NCI-H226 (cell line): ENCODE measurements around the gene ILK.

ENCODE experiments used
- DNase-seq: peaks from one replicate; pipeline ENCODE4 v3.0.0-alpha.2; 2015

Gene ILK

GRCh38 chr11:6603287-6604080, at the start of gene ILK, which contains the start of gene RRP8:
TSS of gene ILK (plus strand) at chr11:6603774. CDS start at chr11:6604272, 498 bp downstream.
TSS of gene RRP8 (minus strand) at chr11:6603616. CDS start at chr11:6603502, 114 bp downstream.
- DNase-seq = peak; percentile 84

GRCh38 chr11:6554828-6555706, 48.5 kb upstream of the ILK start:
- DNase-seq = no peak

- no peak for DNase-seq
Measured at GRCh38 chr11:6556139-6556949, 47.2 kb upstream of the ILK start.

DNA sequence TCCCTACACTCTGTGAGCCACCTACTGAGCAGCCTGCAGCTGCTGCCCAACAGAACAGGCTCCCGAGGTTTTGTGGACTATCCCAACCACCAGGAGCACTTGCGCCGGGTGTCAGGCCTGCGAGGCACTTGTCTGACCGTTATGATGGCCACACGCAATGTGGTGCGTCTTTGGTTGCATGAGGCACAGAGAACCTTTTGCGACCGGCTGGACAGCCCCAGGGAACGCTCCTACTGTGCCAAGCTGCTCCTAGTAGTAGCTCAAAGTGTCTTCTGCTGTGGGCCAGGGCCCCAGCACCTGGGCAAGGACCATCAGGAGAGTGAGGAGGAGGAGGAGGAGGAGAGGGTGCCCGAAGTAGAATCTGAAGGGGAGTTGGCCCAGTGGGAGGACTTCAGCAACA, 46.5 kb upstream of the ILK start:
- DNase-seq = no peak

- no peak for DNase-seq
Measured at GRCh38 chr11:6557761-6558674, 45.6 kb upstream of the ILK start.

- no peak for DNase-seq
Measured at GRCh38 chr11:6559369-6559768, 44.2 kb upstream of the ILK start.

- DNase-seq = no peak
Measured at GRCh38 chr11:6561288-6561687, 42.3 kb upstream of the ILK start.

DNA sequence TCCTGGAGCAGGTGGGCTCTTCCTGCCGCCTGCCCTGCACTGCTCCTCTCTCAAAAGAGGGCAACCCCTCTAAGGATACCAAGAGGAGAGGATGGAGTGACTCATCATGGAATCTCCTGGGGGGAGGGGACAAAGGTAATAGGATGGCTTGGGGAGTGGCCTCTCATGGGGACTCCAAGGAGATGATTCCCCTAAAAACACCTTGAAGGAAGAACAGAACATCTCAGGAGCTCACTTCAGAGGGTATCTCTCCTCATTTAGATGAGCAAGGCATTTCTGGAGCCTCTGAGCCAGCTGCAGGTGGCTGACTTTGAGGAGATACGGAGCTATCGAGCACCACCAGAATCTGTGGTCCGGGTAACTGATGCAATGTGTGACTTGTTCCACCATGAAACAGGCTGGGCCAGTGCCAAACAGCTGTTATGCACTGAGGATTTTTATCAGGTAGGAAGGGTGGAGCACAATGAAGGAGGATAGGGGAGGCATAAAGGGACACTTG, 40.4 kb upstream of the ILK start:
- no peak for DNase-seq

DNA sequence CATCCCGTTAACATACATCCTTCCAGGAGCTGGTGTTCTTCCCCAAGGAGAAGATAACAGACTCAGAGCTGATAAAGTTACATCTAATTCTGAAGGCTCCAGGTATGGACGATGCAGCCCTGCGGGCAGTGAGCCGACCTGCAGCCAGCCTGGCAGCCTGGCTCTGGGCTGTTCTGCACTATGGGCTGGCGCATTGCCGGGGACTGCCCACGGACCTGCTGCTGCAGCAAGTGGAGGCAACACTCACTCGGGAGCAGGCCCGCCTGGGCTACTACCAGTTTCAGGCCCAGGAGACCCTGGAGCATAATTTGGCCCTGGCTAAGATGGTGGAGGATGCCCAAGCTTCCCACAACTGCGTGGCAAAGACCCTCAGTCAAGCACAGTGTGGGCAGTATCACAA, 39.9 kb upstream of the ILK start:
- no peak for DNase-seq

GRCh38 chr11:6565325-6565724, 38.2 kb upstream of the ILK start:
- DNase-seq = no peak

GRCh38 chr11:6565988-6566703, 37.4 kb upstream of the ILK start:
- DNase-seq = no peak

DNA sequence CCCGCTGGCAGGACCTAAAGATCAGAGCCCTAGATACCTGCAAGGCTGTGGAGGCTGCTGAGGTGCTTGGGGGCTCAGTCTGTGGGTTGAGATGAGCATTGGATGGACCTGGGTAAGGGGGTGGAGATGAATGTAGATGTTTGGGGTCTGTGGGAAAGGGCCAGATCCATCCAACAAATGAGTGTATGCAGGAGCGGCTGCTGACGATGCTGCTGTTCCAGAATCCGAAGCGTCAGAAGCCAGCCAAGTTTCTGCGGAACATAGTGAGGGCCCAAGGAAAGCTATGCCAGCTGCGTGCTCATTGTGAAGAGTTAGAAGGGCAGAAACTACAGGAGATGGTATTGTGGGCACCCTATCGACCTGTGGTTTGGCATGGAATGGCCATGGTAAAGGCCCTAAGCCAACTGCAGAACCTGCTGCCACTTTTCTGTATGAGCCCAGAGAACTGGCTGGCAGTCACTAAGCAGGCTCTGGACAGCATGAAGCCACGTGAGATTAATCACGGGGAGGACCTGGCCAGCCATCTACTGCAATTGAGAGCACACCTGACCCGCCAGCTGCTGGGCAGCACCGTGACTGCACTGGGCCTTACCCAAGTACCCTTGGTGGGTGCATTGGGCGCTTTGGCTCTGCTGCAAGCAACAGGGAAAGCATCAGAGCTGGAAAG, 36.7 kb upstream of the ILK start:
- no peak for DNase-seq

- no peak for DNase-seq
Measured at GRCh38 chr11:6567371-6567745, 36.2 kb upstream of the ILK start.

DNA sequence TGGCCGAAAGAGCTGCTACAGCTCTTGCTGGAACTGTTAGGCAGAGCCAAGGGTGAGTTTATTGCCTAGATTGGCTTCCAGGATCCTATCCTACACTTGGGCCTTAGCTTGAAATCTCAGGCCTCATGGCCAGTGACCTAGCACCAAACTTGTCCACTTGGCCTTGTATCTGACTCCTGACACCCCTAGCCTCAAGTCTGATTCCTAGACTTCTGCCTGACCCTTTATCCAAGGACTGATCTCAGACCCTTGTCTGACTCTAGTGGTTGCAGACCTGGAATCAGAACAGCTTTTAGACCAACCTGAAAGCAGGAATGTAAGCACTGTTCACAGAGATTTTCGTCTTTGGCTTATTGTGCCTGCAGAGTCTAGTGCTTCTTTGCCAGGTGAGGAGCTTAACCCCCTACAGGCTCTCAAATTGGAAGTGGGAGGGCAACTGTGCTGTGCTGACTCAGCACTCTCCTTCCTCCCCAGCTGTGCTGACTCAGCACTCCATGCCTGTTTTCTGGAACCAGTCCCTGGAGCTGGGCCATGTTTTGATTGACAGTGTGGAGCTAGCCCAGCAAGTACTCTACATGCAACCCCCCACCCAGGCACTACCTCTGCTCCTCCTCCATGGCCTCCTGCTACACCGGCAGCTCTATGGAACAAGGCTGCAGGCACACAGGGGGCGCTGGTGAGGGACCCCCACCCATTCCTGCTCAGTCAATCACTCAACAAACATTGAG, 35.2 kb upstream of the ILK start:
- DNase-seq = peak; percentile 74

DNA sequence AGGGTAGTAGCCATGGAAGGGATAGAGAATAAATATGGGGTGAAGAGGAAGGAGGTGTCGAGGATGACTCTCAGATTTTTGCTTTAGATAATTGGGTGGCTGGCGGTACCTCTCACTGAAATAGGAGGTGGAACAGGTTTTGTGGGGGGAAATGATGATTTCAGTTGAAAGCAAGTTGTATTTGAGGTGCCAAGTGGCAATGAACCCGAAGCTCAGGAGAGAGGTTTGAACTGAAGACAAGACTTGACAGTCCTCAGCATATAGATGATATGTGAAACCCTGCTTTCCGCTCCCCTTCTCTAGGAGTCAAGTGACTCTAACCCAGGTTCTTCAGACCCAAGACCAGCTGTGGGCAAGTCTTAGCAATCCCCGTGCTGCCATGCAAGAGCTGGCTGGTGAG, 33.9 kb upstream of the ILK start:
- no peak for DNase-seq

DNA sequence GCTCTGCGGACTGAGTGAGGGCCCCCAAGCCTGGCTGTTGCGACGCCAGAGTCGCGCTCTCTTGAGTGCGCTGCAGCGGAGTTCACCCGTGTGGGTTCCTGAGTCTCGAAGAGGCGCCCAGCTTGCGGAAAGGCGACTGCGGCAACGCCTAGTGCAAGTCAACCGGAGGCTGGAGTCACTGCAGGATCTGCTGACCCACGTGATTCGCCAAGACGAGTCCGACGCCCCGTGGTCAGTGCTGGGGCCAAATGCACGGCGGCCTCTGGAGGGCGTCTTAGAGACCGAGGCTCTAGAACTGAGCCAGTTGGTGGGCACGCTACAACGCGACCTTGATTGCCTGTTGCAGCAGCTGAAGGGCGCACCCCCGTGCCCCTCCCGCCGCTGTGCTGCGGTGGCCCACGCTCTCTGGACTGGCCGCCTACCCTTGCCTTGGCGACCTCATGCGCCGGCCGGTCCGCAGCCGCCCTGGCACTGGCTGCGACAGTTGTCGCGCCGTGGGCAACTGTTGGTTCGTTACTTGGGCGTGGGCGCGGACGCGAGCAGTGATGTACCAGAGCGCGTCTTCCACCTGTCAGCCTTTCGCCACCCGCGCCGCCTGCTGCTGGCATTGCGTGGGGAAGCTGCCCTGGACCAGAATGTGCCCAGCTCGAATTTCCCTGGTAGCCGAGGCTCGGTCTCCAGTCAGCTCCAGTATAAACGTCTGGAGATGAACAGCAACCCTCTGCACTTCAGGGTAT, 32.7 kb upstream of the ILK start:
- DNase-seq = no peak

DNA sequence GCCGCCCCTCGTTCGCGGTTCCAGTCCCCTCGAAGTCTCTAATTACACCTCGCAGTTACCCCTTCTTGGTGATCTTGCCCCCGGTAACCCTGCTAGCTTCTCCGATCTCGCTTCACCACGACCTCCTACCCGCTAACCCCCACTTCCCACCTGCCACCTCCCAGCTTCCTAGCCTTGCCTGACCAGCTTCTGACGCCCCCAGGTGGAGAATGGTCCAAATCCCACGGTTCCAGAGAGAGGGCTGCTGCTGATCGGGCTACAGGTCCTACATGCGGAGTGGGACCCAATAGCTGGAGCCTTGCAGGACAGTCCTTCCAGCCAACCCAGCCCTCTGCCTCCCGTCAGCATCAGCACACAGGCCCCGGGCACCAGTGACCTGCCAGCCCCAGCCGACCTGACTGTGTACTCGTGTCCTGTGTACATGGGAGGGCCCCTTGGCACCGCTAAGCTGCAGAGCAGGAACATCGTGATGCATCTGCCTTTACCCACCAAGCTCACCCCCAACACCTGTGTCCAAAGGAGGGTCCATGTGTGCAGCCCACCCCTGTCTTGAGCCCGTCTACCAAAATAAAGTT, 32.1 kb upstream of the ILK start:
- DNase-seq = no peak

- peak; percentile 70 for DNase-seq
Measured at GRCh38 chr11:6572215-6572614, 31.4 kb upstream of the ILK start.
